NCI-H82 (cell line): ENCODE results near the gene TMPRSS11E.
"Not testable (repeated sequence)": the region's sequence is repeated elsewhere in the genome, so short reads cannot be mapped to it uniquely, and the experiment has no call there.

ENCODE experiments used
- DNase-seq: peaks from one replicate; lab custom pipeline; 2025; lab: John Stamatoyannopoulos, UW

TMPRSS11E gene

GRCh38 chr4:68447201-68447600 lies at the start of gene TMPRSS11E:
TMPRSS11E (plus strand) TSS chr4:68447463; CDS start chr4:68447513, 50 bp downstream.
- DNase-seq, result no peak

- no peak for DNase-seq
These were observed 48.0 kb upstream of the TMPRSS11E start for GRCh38 chr4:68399306-68399705.

GRCh38 chr4:68401231-68401630 lies 46.0 kb upstream of the TMPRSS11E start:
- DNase-seq, result no peak

- no peak for DNase-seq
These were observed 43.1 kb upstream of the TMPRSS11E start for GRCh38 chr4:68404153-68404552.

- not testable (repeated sequence) for DNase-seq
These were observed 41.4 kb upstream of the TMPRSS11E start for GRCh38 chr4:68405718-68406478.

GRCh38 chr4:68406479-68406859 lies 40.8 kb upstream of the TMPRSS11E start:
- DNase-seq, result no peak

- DNase-seq, result not testable (repeated sequence)
These were observed 40.0 kb upstream of the TMPRSS11E start for GRCh38 chr4:68407015-68407867.

GRCh38 chr4:68407868-68408190 lies 39.4 kb upstream of the TMPRSS11E start:
- DNase-seq, result no peak

GRCh38 chr4:68410149-68410548 lies 37.1 kb upstream of the TMPRSS11E start:
- no peak for DNase-seq

- DNase-seq, result no peak
These were observed 36.6 kb upstream of the TMPRSS11E start for GRCh38 chr4:68410643-68411042.

GRCh38 chr4:68412031-68412430 lies 35.2 kb upstream of the TMPRSS11E start:
- not testable (repeated sequence) for DNase-seq

GRCh38 chr4:68416591-68416990 lies 30.7 kb upstream of the TMPRSS11E start:
- no peak for DNase-seq

GRCh38 chr4:68426516-68426915 lies 20.7 kb upstream of the TMPRSS11E start:
- no peak for DNase-seq

- no peak for DNase-seq
These were observed 16.9 kb upstream of the TMPRSS11E start for GRCh38 chr4:68430337-68430736.

- no peak for DNase-seq
These were observed 14.9 kb upstream of the TMPRSS11E start for GRCh38 chr4:68432320-68432719.

GRCh38 chr4:68433582-68433981 lies 13.7 kb upstream of the TMPRSS11E start:
- no peak for DNase-seq

- DNase-seq, result no peak
These were observed 13.0 kb upstream of the TMPRSS11E start for GRCh38 chr4:68434277-68434676.

- DNase-seq, result no peak
These were observed 12.4 kb upstream of the TMPRSS11E start for GRCh38 chr4:68434836-68435235.

- DNase-seq, result no peak
These were observed 2.2 kb upstream of the TMPRSS11E start for GRCh38 chr4:68445111-68445510.

- no peak for DNase-seq
These were observed 4.3 kb downstream of the TMPRSS11E start for GRCh38 chr4:68451246-68452211.

- DNase-seq, result no peak
These were observed 12.8 kb downstream of the TMPRSS11E start for GRCh38 chr4:68460085-68460484.

GRCh38 chr4:68461790-68462189 lies 14.5 kb downstream of the TMPRSS11E start:
- no peak for DNase-seq
